SU-DHL-6 (cell line): ENCODE data around the gene COQ2.
"Not testable (repeated sequence)": the region's sequence is repeated elsewhere in the genome, so short reads cannot be mapped to it uniquely, and the experiment has no call there.

ENCODE experiments used
- H2AFZ ChIP-seq: fragments of 200-600 bp; sonication (generic); 2 replicates; pipeline ENCODE4 v1.6.1; 2014; ENCODE audit warnings: low read depth, mild to moderate bottlenecking, moderate library complexity, mixed read lengths, antibody characterized with exemption, low read length; ENCODE audit not compliant: severe bottlenecking
- H3F3A ChIP-seq: fragments of 200-600 bp; shearing (Covaris generic); 2 replicates; pipeline ENCODE4 v1.6.0; 2016; ENCODE audit warnings: antibody characterized with exemption, mild to moderate bottlenecking; ENCODE audit not compliant: insufficient read depth
- H3K27ac ChIP-seq: fragments of 200-600 bp; sonication (generic); 2 replicates; pipeline ENCODE4 v1.5.1; 2016; ENCODE audit warnings: low read depth, mild to moderate bottlenecking, low read length, moderate library complexity, mixed read lengths
- H3K27me3 ChIP-seq: fragments of 200-600 bp; sonication (generic), shearing (Covaris generic); 2 replicates; pipeline ENCODE4 v1.6.0; 2014; ENCODE audit warnings: mild to moderate bottlenecking, low read length
- H3K36me3 ChIP-seq: fragments of 200-600 bp; sonication (generic); 2 replicates; pipeline ENCODE4 v1.6.1; 2014; ENCODE audit warnings: mild to moderate bottlenecking, low read length, mixed read lengths
- H3K4me2 ChIP-seq: fragments of 300-600, 200-600 bp; shearing (Covaris generic), sonication (generic); 2 replicates; pipeline ENCODE4 v1.6.0; 2014; ENCODE audit warnings: low read length, low read depth, mild to moderate bottlenecking; ENCODE audit not compliant: poor library complexity, severe bottlenecking
- H3K4me3 ChIP-seq: fragments of 200-600 bp; sonication (generic); 2 replicates; pipeline ENCODE4 v1.5.1; 2014; ENCODE audit warnings: antibody characterized with exemption, low read length, mild to moderate bottlenecking, mixed read lengths; ENCODE audit not compliant: insufficient read depth, poor library complexity, severe bottlenecking
- H3K79me2 ChIP-seq: fragments of 200-600 bp; sonication (generic); 2 replicates; pipeline ENCODE4 v1.6.1; 2014; ENCODE audit warnings: mild to moderate bottlenecking, low read length, moderate library complexity; ENCODE audit not compliant: insufficient read depth
- H3K9ac ChIP-seq: fragments of 200-600 bp; sonication (generic); 2 replicates; pipeline ENCODE4 v1.7.0; 2014; ENCODE audit warnings: mild to moderate bottlenecking, low read length
- H3K9me2 ChIP-seq: fragments of 200-600 bp; sonication (generic); replicated peaks from 2 replicates; pipeline ENCODE4 v1.6.1; 2014; ENCODE audit warnings: low read length; ENCODE audit not compliant: insufficient read depth
- H3K9me3 ChIP-seq: fragments of 200-600 bp; sonication (generic); 2 replicates; pipeline ENCODE4 v1.6.1; 2014; ENCODE audit warnings: low read length, mixed read lengths; ENCODE audit not compliant: insufficient read depth
- H4K20me1 ChIP-seq: fragments of 200-600 bp; sonication (generic); 2 replicates; pipeline ENCODE4 v1.6.1; 2014; ENCODE audit warnings: low read depth, mild to moderate bottlenecking, antibody characterized with exemption, low read length, moderate library complexity, mixed read lengths
- EZH2phosphoT487 ChIP-seq: fragments of 200-600 bp; sonication (generic), shearing (Covaris generic); conservative IDR thresholded peaks from 2 replicates; pipeline ENCODE4 v1.6.1; 2018; ENCODE audit warnings: mild to moderate bottlenecking, antibody characterized with exemption, low read length, moderate library complexity, mixed read lengths
- TF ChIP-seq, protein P1 (sequence below): fragments of 200-600 bp; sonication (generic); IDR thresholded peaks from one replicate; pipeline ENCODE4 v1.5.1; 2017; ENCODE audit warnings: antibody characterized with exemption, mild to moderate bottlenecking, low read length, moderate library complexity; ENCODE audit not compliant: insufficient read depth, poor library complexity, severe bottlenecking

The COQ2 gene

DNA sequence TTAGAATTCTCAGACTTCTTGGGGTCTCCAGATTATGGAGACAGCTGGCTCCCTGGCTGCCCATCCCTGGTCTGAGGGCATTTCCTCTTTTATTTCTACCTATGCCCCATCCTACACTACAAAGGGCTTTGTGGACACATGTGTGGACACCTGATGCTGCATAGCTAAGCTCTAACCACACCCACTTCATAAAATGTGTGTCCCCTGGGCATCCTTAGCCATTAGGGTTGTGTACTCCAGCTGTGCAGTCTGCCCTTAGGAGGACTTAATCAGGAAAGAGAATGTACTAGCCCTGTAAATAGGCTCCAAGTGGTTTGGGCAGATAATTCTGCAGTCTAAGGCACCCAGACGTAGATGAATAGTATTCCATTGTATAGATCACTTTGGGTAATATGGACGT, 47.0 kb downstream of the COQ2 start:
- no peak overlapping the region for H3K4me2 ChIP-seq
- H3K9me2 ChIP-seq = no peaks in the 10 kb centered on the region
- no peaks in the 10 kb centered on the region for H3K27me3 ChIP-seq
- no peak overlapping the region for H3K4me3 ChIP-seq
- H4K20me1 ChIP-seq = no peaks in the 10 kb centered on the region
- H3K27ac ChIP-seq = no peak overlapping the region
- H3F3A ChIP-seq = no peaks in the 10 kb centered on the region
- no peak overlapping the region for H3K9ac ChIP-seq
- no peaks in the 10 kb centered on the region for H3K36me3 ChIP-seq
- no peak overlapping the region for H2AFZ ChIP-seq
- H3K79me2 ChIP-seq = no peaks in the 10 kb centered on the region
- TF ChIP-seq, protein P1, sequence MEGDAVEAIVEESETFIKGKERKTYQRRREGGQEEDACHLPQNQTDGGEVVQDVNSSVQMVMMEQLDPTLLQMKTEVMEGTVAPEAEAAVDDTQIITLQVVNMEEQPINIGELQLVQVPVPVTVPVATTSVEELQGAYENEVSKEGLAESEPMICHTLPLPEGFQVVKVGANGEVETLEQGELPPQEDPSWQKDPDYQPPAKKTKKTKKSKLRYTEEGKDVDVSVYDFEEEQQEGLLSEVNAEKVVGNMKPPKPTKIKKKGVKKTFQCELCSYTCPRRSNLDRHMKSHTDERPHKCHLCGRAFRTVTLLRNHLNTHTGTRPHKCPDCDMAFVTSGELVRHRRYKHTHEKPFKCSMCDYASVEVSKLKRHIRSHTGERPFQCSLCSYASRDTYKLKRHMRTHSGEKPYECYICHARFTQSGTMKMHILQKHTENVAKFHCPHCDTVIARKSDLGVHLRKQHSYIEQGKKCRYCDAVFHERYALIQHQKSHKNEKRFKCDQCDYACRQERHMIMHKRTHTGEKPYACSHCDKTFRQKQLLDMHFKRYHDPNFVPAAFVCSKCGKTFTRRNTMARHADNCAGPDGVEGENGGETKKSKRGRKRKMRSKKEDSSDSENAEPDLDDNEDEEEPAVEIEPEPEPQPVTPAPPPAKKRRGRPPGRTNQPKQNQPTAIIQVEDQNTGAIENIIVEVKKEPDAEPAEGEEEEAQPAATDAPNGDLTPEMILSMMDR = no peak
- TF ChIP-seq EZH2phosphoT487 = no peak
- H3K9me3 ChIP-seq = no peaks in the 10 kb centered on the region

GRCh38 chr4:83235645-83236133, 48.9 kb downstream of the COQ2 start:
- not testable (repeated sequence) for H4K20me1 ChIP-seq, H3K9me3 ChIP-seq, H3K4me3 ChIP-seq, H2AFZ ChIP-seq, H3K9me2 ChIP-seq, H3K79me2 ChIP-seq, H3K9ac ChIP-seq, H3F3A ChIP-seq, H3K36me3 ChIP-seq, H3K27me3 ChIP-seq, H3K4me2 ChIP-seq, H3K27ac ChIP-seq

- H3K79me2 ChIP-seq = no peaks in the 10 kb centered on the region
- H3K9me2 ChIP-seq = no peaks in the 10 kb centered on the region
- no peak overlapping the region for H3K4me3 ChIP-seq
- H3K9me3 ChIP-seq = no peaks in the 10 kb centered on the region
- no peaks in the 10 kb centered on the region for H3F3A ChIP-seq
- H3K36me3 ChIP-seq = no peaks in the 10 kb centered on the region
- no peak for TF ChIP-seq EZH2phosphoT487
- H2AFZ ChIP-seq = no peak overlapping the region
- no peak overlapping the region for H3K27ac ChIP-seq
- H4K20me1 ChIP-seq = no peaks in the 10 kb centered on the region
- no peak overlapping the region for H3K9ac ChIP-seq
- H3K27me3 ChIP-seq = no peaks in the 10 kb centered on the region
- no peak overlapping the region for H3K4me2 ChIP-seq
Observed at GRCh38 chr4:83234902-83235644, 49.5 kb downstream of the COQ2 start.

- not testable (repeated sequence) for H3K79me2 ChIP-seq, H3K4me2 ChIP-seq, H2AFZ ChIP-seq, H3K9me3 ChIP-seq, H3K36me3 ChIP-seq, H3K27ac ChIP-seq, H4K20me1 ChIP-seq, H3K4me3 ChIP-seq, H3K27me3 ChIP-seq, H3K9ac ChIP-seq, H3F3A ChIP-seq, H3K9me2 ChIP-seq
Observed at GRCh38 chr4:83234387-83234786, 50.2 kb downstream of the COQ2 start.

DNA sequence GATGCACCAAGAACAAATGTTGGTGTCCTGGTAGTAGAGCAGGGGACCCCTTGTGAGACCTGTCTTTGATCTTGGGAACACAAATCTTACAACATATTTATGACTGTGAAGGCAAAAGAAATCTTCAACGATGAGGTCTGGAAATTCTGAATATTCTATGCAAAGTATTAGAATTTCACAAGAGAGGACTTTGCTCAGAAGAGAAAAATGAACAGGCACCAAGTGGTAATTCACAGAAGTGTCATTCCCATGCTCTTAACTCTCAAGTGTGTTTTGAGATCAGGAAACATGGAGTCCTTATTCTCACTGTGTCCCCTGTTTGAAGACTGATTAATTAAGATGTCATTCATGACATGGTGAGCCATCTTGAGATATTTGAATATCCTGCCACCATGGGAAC, 52.5 kb downstream of the COQ2 start:
- Histone ChIP-seq H2AFZ (no peak overlapping the region), H3K9me3 (no peaks in the 10 kb centered on the region), H3K4me2 (no peak overlapping the region), H3K9me2 (no peaks in the 10 kb centered on the region), H3K27ac (no peak overlapping the region), H3K36me3 (no peaks in the 10 kb centered on the region), H3K4me3 (no peak overlapping the region), H3K9ac (no peak overlapping the region), H3K79me2 (no peaks in the 10 kb centered on the region), H3F3A (no peaks in the 10 kb centered on the region), H3K27me3 (no peaks in the 10 kb centered on the region), H4K20me1 (no peaks in the 10 kb centered on the region)
- no peak for TF ChIP-seq EZH2phosphoT487
- TF ChIP-seq, protein P1 = no peak
